Measurements from ENCODE around the gene NRXN3.
"Not testable (repeated sequence)": the region's sequence is repeated elsewhere in the genome, so short reads cannot be mapped to it uniquely, and the experiment has no call there.

NRXN3 gene

GRCh38 chr14:79742142-79742541 lies 1572.0 kb downstream of the NRXN3 start:
- H3K36me3 Mint-ChIP-seq (ENCODE audit: low read depth): no peaks in the 10 kb centered on the region
- intact Hi-C loops (cut with micrococcal nuclease): no loop called here
- H3K27ac Mint-ChIP-seq: no peak overlapping the region
- H3K4me1 Mint-ChIP-seq (ENCODE audit: low read depth): no peaks in the 10 kb centered on the region
- H3K27me3 Mint-ChIP-seq: no peaks in the 10 kb centered on the region
- H3K9me3 Mint-ChIP-seq: peaks cover 22% of the 10 kb centered on the region
- H3K4me3 Mint-ChIP-seq: no peak overlapping the region

- intact Hi-C loops (cut with micrococcal nuclease): no loop called here
- Mint-ChIP-seq H3K4me1 (ENCODE audit: low read depth) (no peaks in the 10 kb centered on the region), H3K27ac (no peak overlapping the region), H3K27me3 (no peaks in the 10 kb centered on the region), H3K36me3 (ENCODE audit: low read depth) (no peaks in the 10 kb centered on the region), H3K9me3 (peaks cover 22% of the 10 kb centered on the region), H3K4me3 (no peak overlapping the region)
Measured at GRCh38 chr14:79745046-79745445, 1574.9 kb downstream of the NRXN3 start.

- Mint-ChIP-seq H3K36me3 (ENCODE audit: low read depth) (no peaks in the 10 kb centered on the region), H3K4me3 (no peak overlapping the region), H3K27me3 (no peaks in the 10 kb centered on the region), H3K27ac (no peak overlapping the region), H3K9me3 (peaks cover 18% of the 10 kb centered on the region), H3K4me1 (ENCODE audit: low read depth) (no peaks in the 10 kb centered on the region)
- intact Hi-C loops (cut with micrococcal nuclease): no loop called here
Measured at GRCh38 chr14:79749065-79749464, 1578.9 kb downstream of the NRXN3 start.

DNA sequence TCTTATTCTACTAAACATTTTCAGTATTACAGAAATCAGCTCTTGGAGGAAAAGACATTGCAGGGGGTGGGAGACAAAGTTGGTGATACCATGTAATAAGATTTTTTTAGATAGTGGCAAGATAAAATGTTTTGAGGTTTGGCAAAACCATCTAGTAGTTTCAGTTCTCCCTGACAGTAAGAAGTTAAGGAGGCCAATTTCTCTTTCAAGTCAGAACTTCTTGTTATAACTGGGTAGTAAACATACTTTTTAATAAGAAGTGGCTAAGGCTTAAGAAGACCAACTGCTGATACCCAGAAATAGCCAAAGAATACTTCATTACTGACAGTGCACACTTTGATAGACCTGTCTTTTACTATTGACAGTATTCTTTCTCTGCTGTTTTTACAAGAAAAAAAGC lies 1588.8 kb downstream of the NRXN3 start:
- Mint-ChIP-seq H3K27ac (no peak overlapping the region), H3K4me1 (ENCODE audit: low read depth) (no peaks in the 10 kb centered on the region), H3K4me3 (no peak overlapping the region), H3K27me3 (no peaks in the 10 kb centered on the region), H3K9me3 (no peaks in the 10 kb centered on the region), H3K36me3 (ENCODE audit: low read depth) (no peaks in the 10 kb centered on the region)
- intact Hi-C loops (cut with micrococcal nuclease): no loop called here

DNA sequence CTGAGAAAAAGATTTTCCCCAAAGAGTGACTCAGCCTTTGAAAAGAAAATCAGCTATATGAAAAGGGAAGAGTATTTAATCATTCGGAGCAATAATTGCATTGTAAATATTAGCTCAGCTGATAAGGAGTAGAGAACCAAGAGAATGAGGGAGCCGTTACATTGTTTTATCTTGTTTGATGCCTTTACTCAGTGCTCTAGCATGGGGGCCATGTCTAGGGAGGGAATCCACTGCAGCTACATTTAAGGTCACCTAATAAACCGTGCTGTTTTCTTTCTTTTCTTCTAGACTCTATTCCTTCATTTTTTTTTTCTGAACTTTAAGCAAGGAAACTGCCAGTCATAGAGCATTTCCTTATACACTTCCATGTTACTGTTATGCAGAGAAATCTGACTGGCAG lies 1594.2 kb downstream of the NRXN3 start:
- Mint-ChIP-seq H3K36me3 (ENCODE audit: low read depth) (no peaks in the 10 kb centered on the region), H3K27me3 (no peaks in the 10 kb centered on the region), H3K27ac (no peak overlapping the region), H3K4me3 (no peak overlapping the region), H3K9me3 (peaks cover 19% of the 10 kb centered on the region), H3K4me1 (ENCODE audit: low read depth) (no peaks in the 10 kb centered on the region)
- intact Hi-C loops (cut with micrococcal nuclease): no loop called here

DNA sequence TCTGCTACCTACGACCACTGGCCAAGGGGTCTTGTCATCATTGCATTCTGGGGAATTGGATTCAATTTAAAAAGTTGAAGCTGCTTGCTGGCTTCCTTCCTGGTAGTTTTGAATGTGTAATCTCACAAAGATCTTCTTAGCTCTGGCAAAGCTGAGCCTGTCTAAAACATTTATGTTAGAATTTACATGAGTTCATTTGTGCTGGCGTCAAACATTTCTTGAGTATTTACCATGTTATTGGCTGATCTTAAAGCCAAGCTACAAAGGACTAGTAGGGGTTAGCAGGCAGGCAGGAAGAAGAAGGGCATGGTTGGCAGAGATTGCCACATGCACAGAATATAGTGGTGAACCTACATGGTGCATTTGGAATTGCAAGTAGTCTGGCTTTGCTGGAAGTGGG lies 1596.3 kb downstream of the NRXN3 start:
- Mint-ChIP-seq H3K9me3 (peaks cover 25% of the 10 kb centered on the region), H3K27ac (no peak overlapping the region), H3K4me3 (no peak overlapping the region), H3K27me3 (no peaks in the 10 kb centered on the region), H3K36me3 (ENCODE audit: low read depth) (no peaks in the 10 kb centered on the region), H3K4me1 (ENCODE audit: low read depth) (no peaks in the 10 kb centered on the region)
- intact Hi-C loops (cut with micrococcal nuclease): no loop called here

GRCh38 chr14:79767251-79767650 lies 1597.1 kb downstream of the NRXN3 start:
- H3K27ac Mint-ChIP-seq: no peak overlapping the region
- intact Hi-C loops (cut with micrococcal nuclease): no loop called here
- H3K36me3 Mint-ChIP-seq (ENCODE audit: low read depth): no peaks in the 10 kb centered on the region
- H3K4me3 Mint-ChIP-seq: no peak overlapping the region
- H3K4me1 Mint-ChIP-seq (ENCODE audit: low read depth): no peaks in the 10 kb centered on the region
- H3K9me3 Mint-ChIP-seq: peaks cover 25% of the 10 kb centered on the region
- no peaks in the 10 kb centered on the region for H3K27me3 Mint-ChIP-seq

- intact Hi-C loops (cut with micrococcal nuclease); H3K27me3 Mint-ChIP-seq; H3K36me3 Mint-ChIP-seq (ENCODE audit: low read depth); H3K4me3 Mint-ChIP-seq; H3K4me1 Mint-ChIP-seq (ENCODE audit: low read depth); H3K27ac Mint-ChIP-seq: not testable (repeated sequence)
- H3K9me3 Mint-ChIP-seq: peaks cover 25% of the 10 kb centered on the region
Measured at GRCh38 chr14:79767721-79768120, 1597.5 kb downstream of the NRXN3 start.

DNA sequence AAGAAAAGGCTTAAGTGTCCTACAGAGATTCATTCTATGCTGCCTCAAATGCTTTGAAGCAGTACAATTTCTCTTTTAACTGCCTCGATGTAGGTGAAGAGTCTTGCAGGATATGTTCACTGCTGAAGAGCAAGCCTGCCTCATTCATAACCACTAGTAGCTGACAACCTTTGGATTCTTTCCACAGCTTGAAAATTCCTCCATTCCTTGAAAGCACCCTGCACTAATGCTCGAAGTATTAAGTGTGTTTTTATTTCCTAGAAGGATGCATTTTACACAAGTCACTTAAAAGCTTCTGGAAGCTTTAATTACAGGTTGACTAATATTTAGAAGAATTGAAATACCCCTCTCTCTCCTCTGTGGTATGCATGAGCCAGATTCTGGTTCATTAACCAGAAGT lies 1611.7 kb downstream of the NRXN3 start:
- Mint-ChIP-seq H3K9me3 (peaks cover 9% of the 10 kb centered on the region), H3K4me3 (no peak overlapping the region), H3K27ac (no peak overlapping the region), H3K27me3 (no peaks in the 10 kb centered on the region), H3K4me1 (ENCODE audit: low read depth) (no peaks in the 10 kb centered on the region), H3K36me3 (ENCODE audit: low read depth) (no peaks in the 10 kb centered on the region)
- intact Hi-C loops (cut with micrococcal nuclease): no loop called here

GRCh38 chr14:79783041-79783440 lies 1612.9 kb downstream of the NRXN3 start:
- H3K9me3 Mint-ChIP-seq: peaks cover 16% of the 10 kb centered on the region
- H3K36me3 Mint-ChIP-seq (ENCODE audit: low read depth): no peaks in the 10 kb centered on the region
- H3K4me1 Mint-ChIP-seq (ENCODE audit: low read depth): no peaks in the 10 kb centered on the region
- no peaks in the 10 kb centered on the region for H3K27me3 Mint-ChIP-seq
- H3K27ac Mint-ChIP-seq: no peak overlapping the region
- intact Hi-C loops (cut with micrococcal nuclease): no loop called here
- H3K4me3 Mint-ChIP-seq: no peak overlapping the region

DNA sequence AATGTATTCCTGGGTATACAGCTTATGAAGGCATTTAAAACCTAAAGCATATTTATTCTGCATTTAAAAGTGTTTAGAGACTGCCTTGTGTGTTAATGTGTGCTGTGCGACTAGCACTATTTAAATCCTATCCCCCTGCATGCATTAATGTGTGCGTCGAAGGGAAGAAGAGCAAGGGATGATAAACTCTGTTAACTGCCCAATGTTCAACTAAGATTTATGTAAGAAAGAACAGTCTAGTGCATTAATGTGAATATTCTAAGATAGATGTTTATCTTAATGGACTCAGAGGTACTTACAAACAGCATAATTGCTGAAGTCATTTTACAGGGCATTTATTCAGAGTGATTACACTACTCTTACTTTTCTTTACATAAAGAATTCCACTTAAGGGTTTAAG lies 1616.3 kb downstream of the NRXN3 start:
- H3K4me1 Mint-ChIP-seq (ENCODE audit: low read depth): no peaks in the 10 kb centered on the region
- no peak overlapping the region for H3K4me3 Mint-ChIP-seq
- no peak overlapping the region for H3K27ac Mint-ChIP-seq
- no peaks in the 10 kb centered on the region for H3K36me3 Mint-ChIP-seq (ENCODE audit: low read depth)
- H3K9me3 Mint-ChIP-seq: peaks cover 28% of the 10 kb centered on the region
- intact Hi-C loops (cut with micrococcal nuclease): no loop called here
- no peaks in the 10 kb centered on the region for H3K27me3 Mint-ChIP-seq

DNA sequence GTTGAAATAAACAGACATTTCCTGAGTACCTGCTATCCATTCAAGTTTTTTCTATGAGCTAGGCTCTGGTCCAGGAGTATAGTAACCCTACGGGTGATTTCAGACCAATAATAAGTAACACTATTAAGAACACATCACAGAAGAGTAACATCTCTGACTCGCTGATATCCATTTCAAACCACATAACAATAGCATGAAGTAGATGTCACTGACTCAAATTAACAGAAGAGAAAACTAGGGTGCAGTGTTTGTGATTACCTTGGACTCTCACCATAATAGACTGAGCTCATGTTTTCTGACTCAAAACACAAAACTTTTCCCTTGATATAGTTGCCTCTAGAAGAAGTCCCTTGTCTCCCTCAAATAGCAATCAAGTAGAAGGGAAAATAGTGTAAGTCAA lies 1618.2 kb downstream of the NRXN3 start:
- Mint-ChIP-seq H3K4me1 (ENCODE audit: low read depth) (no peaks in the 10 kb centered on the region), H3K27ac (no peak overlapping the region), H3K27me3 (no peaks in the 10 kb centered on the region), H3K4me3 (no peak overlapping the region), H3K36me3 (ENCODE audit: low read depth) (no peaks in the 10 kb centered on the region), H3K9me3 (peaks cover 28% of the 10 kb centered on the region)
- intact Hi-C loops (cut with micrococcal nuclease): no loop called here

GRCh38 chr14:79791055-79791732 lies 1621.0 kb downstream of the NRXN3 start:
- intact Hi-C loops (cut with micrococcal nuclease): no loop called here
- Mint-ChIP-seq H3K4me1 (ENCODE audit: low read depth) (no peaks in the 10 kb centered on the region), H3K4me3 (no peak overlapping the region), H3K9me3 (peaks cover 19% of the 10 kb centered on the region), H3K27me3 (no peaks in the 10 kb centered on the region), H3K36me3 (ENCODE audit: low read depth) (no peaks in the 10 kb centered on the region), H3K27ac (no peak overlapping the region)

DNA sequence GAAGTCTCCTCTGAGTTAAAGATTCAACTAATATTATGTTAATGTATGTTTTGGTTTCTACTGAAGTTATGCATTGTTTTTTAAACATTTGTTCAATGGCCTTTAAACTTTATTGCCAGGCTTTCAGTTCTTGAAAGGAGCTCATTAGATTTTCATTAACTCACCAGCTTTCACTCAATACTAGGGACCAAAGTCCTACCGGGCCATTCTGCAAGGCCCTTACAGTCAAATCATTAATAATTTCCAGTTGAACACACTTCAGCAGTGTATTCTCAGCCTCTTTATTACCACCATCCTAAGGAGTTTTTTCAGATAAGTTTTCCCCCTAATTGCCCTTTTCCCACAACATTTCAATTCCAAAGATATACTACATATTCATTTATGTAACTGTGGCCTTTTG lies 1631.9 kb downstream of the NRXN3 start:
- Mint-ChIP-seq H3K27ac (no peak overlapping the region), H3K36me3 (ENCODE audit: low read depth) (no peaks in the 10 kb centered on the region), H3K27me3 (no peaks in the 10 kb centered on the region), H3K4me1 (ENCODE audit: low read depth) (no peaks in the 10 kb centered on the region), H3K9me3 (no peaks in the 10 kb centered on the region), H3K4me3 (no peak overlapping the region)
- intact Hi-C loops (cut with micrococcal nuclease): no loop called here

GRCh38 chr14:79805636-79806035 lies 1635.5 kb downstream of the NRXN3 start:
- Mint-ChIP-seq H3K9me3 (no peaks in the 10 kb centered on the region), H3K36me3 (ENCODE audit: low read depth) (no peaks in the 10 kb centered on the region), H3K4me3 (no peak overlapping the region), H3K4me1 (ENCODE audit: low read depth) (no peaks in the 10 kb centered on the region), H3K27me3 (no peaks in the 10 kb centered on the region), H3K27ac (no peak overlapping the region)
- intact Hi-C loops (cut with micrococcal nuclease): no loop called here

Measured in dendritic cell treated with granulocyte-macrophage colony-stimulating factor and Interleukin-4, amounts not matched to agents 40 ng/mL and 50 ng/mL, for 4 days (primary cell).